Left renal cortex interstitium (tissue), 4 donors: Measurements from ENCODE around the gene TRMT61B. TPM values are rescaled to one million over a fixed set of nuclear protein-coding genes. Genes with fewer than 3 reads are reported as not detected.

Experiments used
- polyA plus RNA-seq, 4 donors: library from polyadenylated mRNA; unstranded; fragments of 120-200 nt; gene quantifications; one replicate each; pipeline ENCODE4 v1.2.1, GENCODE V29; 2013; ENCODE audit not compliant: insufficient read length in 4 of 4

The TRMT61B gene
- polyA plus RNA-seq, 4 donors, result 23.0 to 33.1 (median 27.7) TPM

Other genes with a start within 250 kb of the TRMT61B start
- gene PPP1CB, start 118.5 kb downstream of the TRMT61B start, polyA plus RNA-seq, result 100 to 1,000 TPM; 160 to 205 (median 179) TPM
- gene SPDYA, start 59.5 kb downstream of the TRMT61B start, polyA plus RNA-seq, result 1 to 10 TPM in 3 of 4 donors, under 1 TPM in 1; 0.56 to 5.0 (median 2.3) TPM
- gene WDR43, start 24.4 kb upstream of the TRMT61B start, polyA plus RNA-seq, result 10 to 100 TPM; 44.0 to 59.2 (median 46.9) TPM
- gene TOGARAM2, start 111.0 kb upstream of the TRMT61B start, polyA plus RNA-seq, result 1 to 10 TPM in 2 of 4 donors, under 1 TPM in 2; 0.62 to 2.0 (median 1.2) TPM
- under 1 TPM; 0.24 to 0.35 (median 0.32) TPM for gene PCARE, start 204.2 kb upstream of the TRMT61B start, polyA plus RNA-seq
- 10 to 100 TPM; 13.8 to 26.2 (median 18.1) TPM for gene CLIP4, start 245.1 kb upstream of the TRMT61B start, polyA plus RNA-seq